WI38 (cell line): Measurements from ENCODE around the gene RARB.

ENCODE experiments used
- H3K4me3 ChIP-seq: 2 replicates; pipeline ENCODE4 v1.5.1; 2011; ENCODE audit warnings: low read depth, mild to moderate bottlenecking, control low read depth, low read length
- TF ChIP-seq, protein P1 (sequence below): IDR thresholded peaks from 2 replicates; pipeline ENCODE4 v1.5.1; 2012; ENCODE audit warnings: low read depth, mild to moderate bottlenecking, control low read depth, low read length

Gene RARB

DNA sequence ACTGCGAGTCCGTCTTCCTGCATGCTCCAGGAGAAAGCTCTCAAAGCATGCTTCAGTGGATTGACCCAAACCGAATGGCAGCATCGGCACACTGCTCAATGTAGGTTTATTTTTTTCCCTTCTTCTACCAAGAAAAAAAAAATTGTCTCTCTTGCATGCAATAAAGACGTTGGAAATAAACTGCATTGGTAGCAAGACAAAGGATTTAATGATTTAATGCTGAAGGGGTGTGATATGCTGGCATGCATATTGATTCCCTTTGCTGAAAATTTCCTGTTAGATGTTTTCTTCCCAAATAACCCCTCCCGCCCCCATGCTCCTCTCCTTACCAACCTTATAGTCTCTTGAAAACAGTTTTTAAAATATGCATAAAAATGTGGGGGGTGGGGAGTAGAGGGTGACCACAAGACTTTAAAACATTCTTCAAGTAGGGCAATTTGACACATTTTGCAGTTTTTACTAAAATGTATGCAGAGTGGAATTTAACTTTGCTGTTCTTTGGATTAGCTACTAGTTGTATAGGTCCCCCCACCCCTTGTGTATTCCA lies 799 bp downstream of the RARB start:
- TF ChIP-seq, protein P1, sequence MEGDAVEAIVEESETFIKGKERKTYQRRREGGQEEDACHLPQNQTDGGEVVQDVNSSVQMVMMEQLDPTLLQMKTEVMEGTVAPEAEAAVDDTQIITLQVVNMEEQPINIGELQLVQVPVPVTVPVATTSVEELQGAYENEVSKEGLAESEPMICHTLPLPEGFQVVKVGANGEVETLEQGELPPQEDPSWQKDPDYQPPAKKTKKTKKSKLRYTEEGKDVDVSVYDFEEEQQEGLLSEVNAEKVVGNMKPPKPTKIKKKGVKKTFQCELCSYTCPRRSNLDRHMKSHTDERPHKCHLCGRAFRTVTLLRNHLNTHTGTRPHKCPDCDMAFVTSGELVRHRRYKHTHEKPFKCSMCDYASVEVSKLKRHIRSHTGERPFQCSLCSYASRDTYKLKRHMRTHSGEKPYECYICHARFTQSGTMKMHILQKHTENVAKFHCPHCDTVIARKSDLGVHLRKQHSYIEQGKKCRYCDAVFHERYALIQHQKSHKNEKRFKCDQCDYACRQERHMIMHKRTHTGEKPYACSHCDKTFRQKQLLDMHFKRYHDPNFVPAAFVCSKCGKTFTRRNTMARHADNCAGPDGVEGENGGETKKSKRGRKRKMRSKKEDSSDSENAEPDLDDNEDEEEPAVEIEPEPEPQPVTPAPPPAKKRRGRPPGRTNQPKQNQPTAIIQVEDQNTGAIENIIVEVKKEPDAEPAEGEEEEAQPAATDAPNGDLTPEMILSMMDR, result no peak
- no peak overlapping the region for H3K4me3 ChIP-seq

DNA sequence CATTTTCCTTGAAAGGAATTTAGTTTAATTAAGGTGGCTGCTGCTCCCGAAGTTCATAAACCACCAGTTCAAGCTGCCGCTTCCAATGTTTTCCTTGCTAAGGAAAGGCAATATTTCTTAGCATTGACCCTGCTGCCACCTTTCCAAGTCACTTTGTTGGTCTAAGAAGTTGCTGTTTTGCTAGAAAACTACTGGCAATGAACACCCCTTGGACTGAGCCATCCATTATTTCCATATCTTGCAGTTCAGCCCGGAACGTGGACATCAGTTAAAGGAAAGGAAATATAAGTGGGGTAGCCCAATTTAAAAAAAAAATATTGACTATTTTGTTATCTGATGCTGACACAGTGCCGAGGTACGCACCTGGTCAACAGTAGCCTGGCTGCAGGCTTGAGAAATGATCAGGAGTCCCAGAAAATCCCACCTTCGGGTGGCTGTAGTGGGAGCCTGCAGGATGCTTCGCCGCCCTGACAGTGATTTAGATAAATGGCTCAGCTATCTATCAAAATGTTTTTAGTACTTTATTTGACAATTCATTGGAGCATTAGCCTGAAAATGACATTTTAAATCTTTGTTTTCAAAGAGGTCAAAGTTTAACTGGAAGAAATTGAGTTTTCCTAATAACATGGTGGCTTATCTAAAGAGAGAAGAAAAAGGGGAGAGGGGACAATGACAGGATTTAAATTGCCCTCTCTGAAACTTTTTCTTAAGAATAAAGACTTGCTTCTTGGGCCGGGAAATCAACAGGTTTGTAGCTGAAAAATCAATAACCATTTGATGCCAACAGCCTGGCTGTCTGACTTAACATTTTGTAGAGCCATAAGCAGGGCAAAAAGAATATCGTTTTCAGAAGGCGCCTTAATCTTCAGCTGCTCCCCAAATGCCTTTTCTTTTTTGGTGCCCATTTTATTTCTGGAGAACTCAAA lies 1.6 kb downstream of the RARB start:
- H3K4me3 ChIP-seq, result no peak overlapping the region
- TF ChIP-seq, protein P1, result no peak

DNA sequence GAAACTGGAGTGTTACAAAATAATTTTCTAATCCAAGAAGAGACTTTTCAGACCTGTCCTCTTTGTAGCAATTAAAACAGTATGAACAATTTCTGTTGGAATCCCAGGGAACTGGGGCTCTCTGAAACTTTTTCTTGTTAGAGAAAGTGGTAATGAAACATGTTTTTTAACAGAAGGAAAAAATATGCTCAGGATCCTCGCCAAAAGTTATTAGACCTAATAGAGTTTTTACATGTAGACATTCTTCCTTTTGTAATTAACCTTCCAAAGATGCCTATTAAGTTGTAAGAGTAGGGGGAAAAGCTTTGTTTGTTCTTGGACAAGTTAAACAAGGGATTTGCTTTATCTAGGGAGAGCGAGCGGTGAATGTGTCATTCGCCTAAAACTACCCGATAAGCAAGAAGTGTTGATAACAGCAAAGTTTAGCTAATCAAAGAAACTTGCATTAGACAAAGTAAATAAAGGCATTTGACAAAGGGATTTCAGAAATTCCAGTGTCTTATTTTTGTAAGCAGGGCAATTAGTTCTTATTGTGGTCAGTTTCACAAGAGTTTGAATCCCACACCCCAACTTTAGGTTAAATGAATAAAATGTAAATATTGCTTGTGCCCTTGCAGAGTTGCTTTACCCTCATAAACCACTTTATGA lies 2.3 kb downstream of the RARB start:
- no peak overlapping the region for H3K4me3 ChIP-seq
- TF ChIP-seq, protein P1, result no peak

DNA sequence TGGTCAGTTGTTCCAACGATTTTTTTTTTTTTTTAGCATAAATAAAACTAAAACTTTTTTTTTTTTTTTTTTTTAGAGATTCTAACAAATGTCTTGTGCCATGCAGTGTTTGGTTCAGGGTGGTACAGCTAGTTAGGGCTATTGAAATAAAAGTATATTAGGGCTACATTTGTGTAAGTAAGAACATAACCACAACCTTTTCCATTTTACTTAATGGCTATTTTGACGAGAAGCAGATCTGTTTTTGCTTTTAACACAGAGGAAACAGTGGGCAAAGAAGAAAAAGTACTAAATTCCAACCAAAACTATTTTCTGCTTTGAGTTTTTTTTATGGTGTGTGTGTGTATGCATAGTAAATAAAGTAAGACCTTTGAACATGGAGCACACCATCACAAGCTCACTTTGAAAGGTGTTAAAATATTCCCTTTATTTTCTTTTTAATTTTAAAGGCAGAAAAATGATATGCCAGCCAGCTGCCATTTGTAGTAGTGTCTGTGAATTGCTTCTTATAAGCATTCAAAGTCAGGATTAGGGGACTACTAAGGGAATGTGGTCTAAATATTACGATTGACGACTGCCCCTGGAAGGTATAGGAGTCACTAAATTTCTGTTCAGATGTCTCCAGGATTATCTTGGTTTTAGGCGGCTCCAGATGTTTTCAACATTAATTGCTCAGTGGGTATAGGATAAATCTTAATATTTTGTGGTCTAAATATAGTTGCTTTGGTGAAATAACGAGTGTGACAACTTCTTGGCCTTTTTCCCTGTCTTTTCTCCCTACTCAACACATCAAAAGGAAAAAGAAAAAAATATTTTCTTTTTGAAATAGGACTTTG lies 3.1 kb downstream of the RARB start:
- H3K4me3 ChIP-seq, result no peak overlapping the region
- TF ChIP-seq, protein P1, result no peak

DNA sequence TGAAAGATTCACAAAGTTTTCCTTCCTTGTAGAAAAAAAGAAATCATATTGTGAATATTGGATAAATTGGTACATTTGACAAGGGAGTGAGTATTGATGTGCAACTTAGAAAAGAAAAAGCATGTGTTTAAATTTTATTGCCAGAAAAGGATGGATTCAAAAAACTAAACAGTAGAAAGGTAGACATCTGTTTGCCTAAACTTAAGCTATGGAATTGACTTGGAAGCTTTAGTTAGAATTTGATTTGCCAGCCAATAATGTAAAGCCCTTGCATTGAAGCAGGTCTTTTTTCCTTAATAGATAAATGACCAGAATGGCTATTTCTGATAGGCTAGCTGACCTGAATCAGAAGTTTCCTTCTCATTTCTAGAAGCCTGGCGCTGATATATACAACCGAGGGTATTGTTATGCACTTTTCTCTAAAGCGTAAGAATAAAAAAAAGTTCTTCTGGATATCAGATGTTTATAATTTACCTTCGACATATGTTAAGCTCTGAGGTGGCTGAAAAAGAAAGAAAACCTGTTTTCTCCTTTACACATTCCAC lies 4.2 kb downstream of the RARB start:
- TF ChIP-seq, protein P1, result no peak
- no peak overlapping the region for H3K4me3 ChIP-seq

DNA sequence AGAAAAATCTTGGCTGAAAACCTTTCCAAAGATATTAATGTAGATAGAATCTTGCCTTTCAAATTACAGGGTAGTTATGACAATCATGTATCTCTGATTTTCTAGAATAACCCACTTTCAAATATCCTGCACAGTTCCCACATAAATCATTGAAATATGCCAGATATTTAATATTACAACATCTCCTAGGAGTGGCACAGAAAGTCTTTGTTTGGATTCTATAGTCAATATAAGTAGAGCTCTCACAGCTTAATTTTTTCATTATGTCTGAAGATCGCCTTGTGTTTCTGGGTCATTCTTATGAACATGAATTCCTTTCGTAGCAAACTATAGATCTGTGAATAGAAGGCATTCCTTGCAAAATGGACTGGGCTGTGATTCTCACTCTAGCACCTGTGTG lies 5.0 kb downstream of the RARB start:
- TF ChIP-seq, protein P1, result no peak
- no peak overlapping the region for H3K4me3 ChIP-seq
